Measurements from ENCODE around the gene FRMD5. TPM values are rescaled to one million over a fixed set of nuclear protein-coding genes. Genes with fewer than 3 reads are reported as not detected.

FRMD5 gene
- total RNA-seq, 4 donors from 2014 or later = 0.13 to 0.37 (median 0.24) TPM; not detected in 1

DNA sequence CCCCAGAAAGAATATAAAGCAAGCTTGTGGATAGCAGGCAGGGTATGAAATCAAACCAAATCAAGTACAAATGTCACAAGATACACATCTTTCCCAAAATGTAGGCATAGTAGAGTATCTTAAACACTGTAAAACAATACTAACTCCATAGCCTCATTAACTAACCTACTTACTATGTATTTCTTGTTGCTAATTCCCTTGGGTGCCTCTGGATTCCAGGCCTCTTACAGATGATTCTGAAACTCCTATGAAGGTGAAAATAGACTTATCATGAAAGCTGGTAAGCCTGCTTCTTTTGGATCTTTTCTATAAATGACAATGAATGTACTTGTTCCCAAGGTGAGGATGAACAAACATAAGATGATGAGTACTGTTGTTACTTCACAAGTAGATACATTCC, 93.8 kb downstream of the FRMD5 start:
- ATAC-seq (ENCODE audit: low FRiP score) (no peak), DNase-seq (ENCODE audit: low spot score) (no peak)
- TF ChIP-seq, protein P1, sequence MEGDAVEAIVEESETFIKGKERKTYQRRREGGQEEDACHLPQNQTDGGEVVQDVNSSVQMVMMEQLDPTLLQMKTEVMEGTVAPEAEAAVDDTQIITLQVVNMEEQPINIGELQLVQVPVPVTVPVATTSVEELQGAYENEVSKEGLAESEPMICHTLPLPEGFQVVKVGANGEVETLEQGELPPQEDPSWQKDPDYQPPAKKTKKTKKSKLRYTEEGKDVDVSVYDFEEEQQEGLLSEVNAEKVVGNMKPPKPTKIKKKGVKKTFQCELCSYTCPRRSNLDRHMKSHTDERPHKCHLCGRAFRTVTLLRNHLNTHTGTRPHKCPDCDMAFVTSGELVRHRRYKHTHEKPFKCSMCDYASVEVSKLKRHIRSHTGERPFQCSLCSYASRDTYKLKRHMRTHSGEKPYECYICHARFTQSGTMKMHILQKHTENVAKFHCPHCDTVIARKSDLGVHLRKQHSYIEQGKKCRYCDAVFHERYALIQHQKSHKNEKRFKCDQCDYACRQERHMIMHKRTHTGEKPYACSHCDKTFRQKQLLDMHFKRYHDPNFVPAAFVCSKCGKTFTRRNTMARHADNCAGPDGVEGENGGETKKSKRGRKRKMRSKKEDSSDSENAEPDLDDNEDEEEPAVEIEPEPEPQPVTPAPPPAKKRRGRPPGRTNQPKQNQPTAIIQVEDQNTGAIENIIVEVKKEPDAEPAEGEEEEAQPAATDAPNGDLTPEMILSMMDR (IDR thresholded peaks at IDR 0.05) = no peak

GRCh38 chr15:44099671-44100070, 95.4 kb downstream of the FRMD5 start:
- TF ChIP-seq, protein P1 (IDR thresholded peaks at IDR 0.05) = no peak
- DNase-seq (ENCODE audit: low spot score) (no peak), ATAC-seq (ENCODE audit: low FRiP score) (no peak)

GRCh38 chr15:44097552-44097951, 97.5 kb downstream of the FRMD5 start:
- TF ChIP-seq, protein P1 (IDR thresholded peaks at IDR 0.05) = no peak
- ATAC-seq (ENCODE audit: low FRiP score) = no peak
- no peak for DNase-seq (ENCODE audit: low spot score)

DNA sequence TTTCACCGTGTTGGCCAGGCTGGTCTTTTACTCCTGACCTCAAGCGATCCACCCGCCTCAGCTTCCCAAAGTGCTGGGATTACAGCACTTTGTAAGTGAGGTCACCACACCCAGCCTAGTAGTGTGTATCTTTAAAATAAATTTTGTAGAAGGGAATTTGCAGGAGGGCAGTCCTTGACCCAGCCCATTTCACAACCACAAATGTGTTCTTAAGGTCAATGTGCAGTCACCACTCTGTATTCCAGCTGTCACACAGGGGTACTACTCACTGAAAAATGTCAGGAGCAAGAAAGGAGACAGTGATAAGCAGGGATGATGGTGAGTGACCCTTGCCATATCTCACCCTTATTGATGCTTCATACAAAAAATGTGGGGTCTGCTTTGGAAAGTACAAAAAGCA, 98.5 kb downstream of the FRMD5 start:
- DNase-seq (ENCODE audit: low spot score) = no peak
- TF ChIP-seq, protein P1 (IDR thresholded peaks at IDR 0.05) = no peak
- no peak for ATAC-seq (ENCODE audit: low FRiP score)

DNA sequence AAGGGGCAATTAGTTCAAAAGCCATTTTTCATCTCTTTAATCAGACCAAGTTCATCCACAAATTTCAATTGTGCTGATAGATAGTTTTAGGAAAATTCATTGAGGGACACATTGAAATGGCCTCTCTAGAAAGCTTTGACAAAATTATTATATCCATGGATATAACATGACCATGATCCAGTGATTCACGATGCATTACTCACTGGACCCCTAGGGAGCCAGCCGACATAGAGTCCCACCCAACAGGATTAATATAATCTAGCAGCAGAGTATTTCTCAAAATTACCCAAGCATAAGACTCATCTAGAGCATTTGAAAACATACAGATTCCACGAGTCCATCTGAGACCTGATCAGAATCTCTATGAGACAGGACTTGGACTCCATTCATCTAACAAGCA, 100.3 kb downstream of the FRMD5 start:
- ATAC-seq (ENCODE audit: low FRiP score) (no peak), DNase-seq (ENCODE audit: low spot score) (no peak)
- TF ChIP-seq, protein P1 (IDR thresholded peaks at IDR 0.05) = no peak

GRCh38 chr15:44093836-44094235, 101.2 kb downstream of the FRMD5 start:
- TF ChIP-seq, protein P1 (IDR thresholded peaks at IDR 0.05) = no peak
- DNase-seq (ENCODE audit: low spot score) (no peak), ATAC-seq (ENCODE audit: low FRiP score) (no peak)

DNA sequence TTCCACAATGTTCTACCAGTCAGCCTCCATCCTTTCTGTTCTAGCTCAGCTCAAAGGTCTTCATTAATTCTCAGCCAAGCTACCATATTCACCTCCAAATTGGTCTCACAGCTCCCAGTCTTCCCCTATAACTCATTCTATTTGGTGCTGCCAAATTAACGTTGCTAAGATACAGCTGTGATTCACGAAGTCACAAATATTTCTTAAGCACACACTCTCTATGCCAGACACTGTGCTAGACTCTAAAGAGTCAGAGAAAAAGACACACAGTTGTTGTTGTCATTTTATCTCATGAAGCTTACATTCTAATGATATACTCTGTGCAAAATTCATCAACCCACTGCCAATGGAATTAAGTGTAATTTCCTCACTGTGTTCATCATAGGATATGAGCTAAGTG, 102.8 kb downstream of the FRMD5 start:
- TF ChIP-seq, protein P1 (IDR thresholded peaks at IDR 0.05) = no peak
- no peak for DNase-seq (ENCODE audit: low spot score)
- no peak for ATAC-seq (ENCODE audit: low FRiP score)

Data from omental fat pad (tissue), 4 donors.